GM06990 (cell line): Measurements from ENCODE around the gene ALDH5A1.
A peak's percentile ranks its signal among the peaks of the same experiment; 100 is the strongest.

ENCODE experiments used
- DNase-seq: peaks from one replicate; pipeline ENCODE4 v3.0.0-alpha.2; 2011; ENCODE audit not compliant: insufficient read length; ENCODE audit errors: extremely low read depth
- H3K27me3 ChIP-seq: replicated peaks from 2 replicates; pipeline ENCODE4 v1.6.0; 2011; ENCODE audit warnings: low read length; ENCODE audit not compliant: control insufficient read depth, insufficient read depth
- H3K36me3 ChIP-seq: 2 replicates; pipeline ENCODE4 v1.5.1; 2011; ENCODE audit warnings: low read length; ENCODE audit not compliant: control insufficient read depth, insufficient read depth
- H3K4me3 ChIP-seq: replicated peaks from 2 replicates; pipeline ENCODE4 v1.5.1; 2011; ENCODE audit warnings: low read depth, mild to moderate bottlenecking, control low read depth, low read length
- TF ChIP-seq, protein P1 (sequence below): IDR thresholded peaks from 2 replicates; pipeline ENCODE4 v1.5.1; 2011; ENCODE audit warnings: low read length, control low read depth, mild to moderate bottlenecking, inconsistent platforms; ENCODE audit not compliant: insufficient read depth, poor library complexity, severe bottlenecking

The ALDH5A1 gene

GRCh38 chr6:24494821-24495795 lies at the start of gene ALDH5A1:
ALDH5A1 (plus strand) TSS chr6:24494969; CDS start chr6:24494997, 28 bp downstream.
- TF ChIP-seq, protein P1, sequence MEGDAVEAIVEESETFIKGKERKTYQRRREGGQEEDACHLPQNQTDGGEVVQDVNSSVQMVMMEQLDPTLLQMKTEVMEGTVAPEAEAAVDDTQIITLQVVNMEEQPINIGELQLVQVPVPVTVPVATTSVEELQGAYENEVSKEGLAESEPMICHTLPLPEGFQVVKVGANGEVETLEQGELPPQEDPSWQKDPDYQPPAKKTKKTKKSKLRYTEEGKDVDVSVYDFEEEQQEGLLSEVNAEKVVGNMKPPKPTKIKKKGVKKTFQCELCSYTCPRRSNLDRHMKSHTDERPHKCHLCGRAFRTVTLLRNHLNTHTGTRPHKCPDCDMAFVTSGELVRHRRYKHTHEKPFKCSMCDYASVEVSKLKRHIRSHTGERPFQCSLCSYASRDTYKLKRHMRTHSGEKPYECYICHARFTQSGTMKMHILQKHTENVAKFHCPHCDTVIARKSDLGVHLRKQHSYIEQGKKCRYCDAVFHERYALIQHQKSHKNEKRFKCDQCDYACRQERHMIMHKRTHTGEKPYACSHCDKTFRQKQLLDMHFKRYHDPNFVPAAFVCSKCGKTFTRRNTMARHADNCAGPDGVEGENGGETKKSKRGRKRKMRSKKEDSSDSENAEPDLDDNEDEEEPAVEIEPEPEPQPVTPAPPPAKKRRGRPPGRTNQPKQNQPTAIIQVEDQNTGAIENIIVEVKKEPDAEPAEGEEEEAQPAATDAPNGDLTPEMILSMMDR = peak; percentile 42
- H3K36me3 ChIP-seq = no peaks in the 10 kb centered on the region
- peak; percentile 86 for DNase-seq
- H3K4me3 ChIP-seq = peak within 1 kb of the TSS; percentile 83
- no peaks in the 10 kb centered on the region for H3K27me3 ChIP-seq

DNA sequence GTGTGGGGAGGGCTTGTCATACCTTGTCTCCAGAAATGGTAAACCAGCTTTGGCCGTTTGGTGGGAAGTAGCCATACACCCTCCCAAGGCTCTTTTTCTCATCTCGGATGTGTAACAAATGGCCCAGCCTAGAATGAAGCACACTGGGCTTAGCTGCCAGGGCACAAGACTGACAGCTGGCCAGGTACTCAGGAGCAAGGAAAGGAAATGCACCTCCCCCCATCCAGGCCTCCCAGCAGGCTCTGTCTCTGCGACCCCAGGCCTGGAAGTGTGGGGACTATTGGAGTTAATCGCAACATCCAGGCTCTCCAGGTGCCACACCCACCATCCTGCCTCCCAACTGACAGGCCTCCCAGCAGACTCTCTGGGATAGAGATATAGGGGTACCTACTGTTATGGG lies 49.1 kb upstream of the ALDH5A1 start:
- H3K36me3 ChIP-seq = no peaks in the 10 kb centered on the region
- no peak for DNase-seq
- H3K27me3 ChIP-seq = no peaks in the 10 kb centered on the region
- TF ChIP-seq, protein P1 = no peak
- H3K4me3 ChIP-seq = no peak overlapping the region

DNA sequence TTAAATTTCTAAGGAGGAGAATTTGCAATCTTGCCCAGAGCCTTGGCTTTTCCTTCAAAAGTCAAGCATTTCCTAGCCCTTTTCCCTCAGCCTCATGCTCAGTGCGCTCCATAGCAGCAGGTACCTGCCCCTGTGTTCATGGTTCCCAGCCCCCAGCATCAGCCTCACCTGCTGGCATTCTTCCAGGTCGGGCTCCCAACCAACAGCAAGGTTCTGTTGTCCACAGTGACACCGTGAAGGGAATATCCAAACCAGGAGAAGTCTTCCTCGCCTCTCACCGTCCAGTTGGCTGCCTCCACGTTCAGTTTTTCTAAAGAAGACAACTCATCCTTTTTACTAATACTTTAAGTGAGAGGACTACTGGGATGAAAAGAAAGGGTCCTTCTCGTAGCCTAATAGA lies 48.1 kb upstream of the ALDH5A1 start:
- DNase-seq = no peak
- TF ChIP-seq, protein P1 = no peak
- Histone ChIP-seq H3K36me3 (no peaks in the 10 kb centered on the region), H3K27me3 (no peaks in the 10 kb centered on the region), H3K4me3 (no peak overlapping the region)

DNA sequence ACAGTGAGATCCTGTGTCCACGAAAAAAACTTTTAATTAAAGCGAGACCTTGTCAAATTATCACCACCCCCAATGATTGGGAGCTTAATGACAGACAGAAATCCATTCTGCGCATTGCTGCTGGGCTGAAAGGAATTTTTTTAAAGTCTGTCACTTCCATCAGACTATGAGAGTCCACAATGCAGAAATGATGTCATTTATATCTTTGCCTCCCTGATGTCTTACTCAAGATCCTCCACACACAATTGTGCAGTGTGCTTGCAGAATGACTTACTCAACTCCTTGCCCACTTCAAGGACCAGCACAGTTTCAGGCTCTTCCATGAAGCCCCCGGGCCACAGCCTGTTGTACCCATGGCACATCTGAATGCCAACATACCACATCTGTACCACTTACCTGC lies 46.4 kb upstream of the ALDH5A1 start:
- H3K36me3 ChIP-seq = no peaks in the 10 kb centered on the region
- no peak for DNase-seq
- no peak overlapping the region for H3K4me3 ChIP-seq
- TF ChIP-seq, protein P1 = no peak
- H3K27me3 ChIP-seq = no peaks in the 10 kb centered on the region

GRCh38 chr6:24448828-24449525 lies 45.8 kb upstream of the ALDH5A1 start:
- Histone ChIP-seq H3K27me3 (no peaks in the 10 kb centered on the region), H3K36me3 (no peaks in the 10 kb centered on the region), H3K4me3 (no peak overlapping the region)
- DNase-seq = no peak
- TF ChIP-seq, protein P1 = no peak
